HepG2 (cell line): ENCODE measurements around the gene MIF4GD. TPM values are rescaled to one million over a fixed set of nuclear protein-coding genes. Genes with fewer than 3 reads are reported as not detected.

Experiments
- ATF7 ChIP-seq, 2 experiments: fragments of 450-650 bp in 1 of 2; sonication (generic) in 1 of 2; formaldehyde crosslinking in 1 of 2; IDR thresholded peaks; 2 replicates each; pipeline versions ENCODE4 v1.4.0 to v1.6.1; 2016 to 2020; ENCODE audit warnings: antibody characterized with exemption in 1 of 2, mild to moderate bottlenecking in 1 of 2, missing genetic modification reagents in 1 of 2
- HDAC2 ChIP-seq: sonication (generic); formaldehyde crosslinking; IDR thresholded peaks from 2 replicates; pipeline ENCODE4 v1.4.0; 2020; ENCODE audit warnings: missing genetic modification reagents
- MATR3 ChIP-seq: sonication (generic); formaldehyde crosslinking; IDR thresholded peaks from 2 replicates; pipeline ENCODE4 v1.4.0; 2020; ENCODE audit warnings: missing genetic modification reagents
- SOX13 ChIP-seq, 3 experiments: fragments of 450-650 bp in 1 of 3; sonication (generic) in 1 of 3; formaldehyde crosslinking in 1 of 3; IDR thresholded peaks in 2 of 3; conservative IDR thresholded peaks in 1 of 3; 2 replicates each; pipeline versions ENCODE4 v1.5.0 to v1.6.1; 2016 to 2020; ENCODE audit warnings: antibody characterized with exemption in 1 of 3, mild to moderate bottlenecking in 1 of 3, missing compliant biosample characterization in 1 of 3, missing genetic modification reagents in 1 of 3, moderate library complexity in 1 of 3
- ZNF292 ChIP-seq: sonication (generic); formaldehyde crosslinking; IDR thresholded peaks from 2 replicates; pipeline ENCODE4 v1.8.1; 2022; ENCODE audit warnings: mild to moderate bottlenecking, low read depth, missing genetic modification reagents, borderline replicate concordance
- ZNF317 ChIP-seq: sonication (generic); formaldehyde crosslinking; IDR thresholded peaks from 2 replicates; pipeline ENCODE4 v1.5.0; 2020; ENCODE audit warnings: mild to moderate bottlenecking, missing genetic modification reagents
- ZNF605 ChIP-seq: sonication (generic); formaldehyde crosslinking; IDR thresholded peaks from 2 replicates; pipeline ENCODE4 v1.8.0; 2022; ENCODE audit warnings: mild to moderate bottlenecking, missing genetic modification reagents
- ZNF619 ChIP-seq: sonication (generic); formaldehyde crosslinking; IDR thresholded peaks from 2 replicates; pipeline ENCODE4 v1.4.0; 2020; ENCODE audit warnings: mild to moderate bottlenecking, missing genetic modification reagents
- ZSCAN30 ChIP-seq: sonication (generic); formaldehyde crosslinking; IDR thresholded peaks from 2 replicates; pipeline ENCODE4 v1.5.0; 2020; ENCODE audit warnings: mild to moderate bottlenecking, missing genetic modification reagents
- polyA plus RNA-seq, 8 experiments: library from polyadenylated mRNA; depleted of rRNA in 3 of 8; stranded (reverse) in 7 of 8; unstranded in 1 of 8; fragments of >200 nt; fragmentation: Illumina TruSeq in 4 of 8; extraction: Trizol in 4 of 8; gene quantifications; 2 replicates each; pipeline versions ENCODE4 v1.2.1 to v1.2.3, GENCODE V29; 2011 to 2016; ENCODE audit warnings: low read depth in 4 of 8, missing spikeins in 1 of 8, mixed read lengths in 1 of 8; ENCODE audit not compliant: insufficient read depth in 1 of 8
- total RNA-seq, 5 experiments: library from RNA; depleted of rRNA; stranded (reverse); fragments of >200 nt; fragmentation: Illumina TruSeq; extraction: Trizol; gene quantifications; 2 replicates each; pipeline ENCODE4 v1.2.3, GENCODE V29; 2016; ENCODE audit warnings: low read depth in 1 of 5
- TF ChIP-seq, protein P1 (sequence below): sonication (generic); formaldehyde crosslinking; IDR thresholded peaks from 2 replicates; pipeline ENCODE4 v1.4.0; 2020; ENCODE audit warnings: low read depth, mild to moderate bottlenecking, missing genetic modification reagents
- TF ChIP-seq, protein P2 (sequence below): sonication (generic); formaldehyde crosslinking; IDR thresholded peaks from 2 replicates; pipeline ENCODE4 v1.4.0; 2020; ENCODE audit warnings: missing genetic modification reagents
- TF ChIP-seq, protein P3 (sequence below), 2 experiments: fragments of 450-650 bp in 1 of 2; sonication (generic) in 1 of 2; formaldehyde crosslinking in 1 of 2; IDR thresholded peaks; 2 replicates each; pipeline versions ENCODE4 v1.6.1 to v1.8.0; 2016 to 2022; ENCODE audit warnings: antibody characterized with exemption in 1 of 2, mild to moderate bottlenecking in 1 of 2, missing genetic modification reagents in 1 of 2
- TF ChIP-seq, protein P4 (sequence below): IDR thresholded peaks from 2 replicates; pipeline ENCODE4 v1.6.1; 2018; ENCODE audit warnings: missing genetic modification reagents, mild to moderate bottlenecking, missing compliant biosample characterization

MIF4GD gene
- total and polyA plus RNA-seq, 2 of the 13 experiments (the other 11 are each of a cell fraction or from before 2014, with no cell fraction given): 14.0 to 28.0 TPM

DNA sequence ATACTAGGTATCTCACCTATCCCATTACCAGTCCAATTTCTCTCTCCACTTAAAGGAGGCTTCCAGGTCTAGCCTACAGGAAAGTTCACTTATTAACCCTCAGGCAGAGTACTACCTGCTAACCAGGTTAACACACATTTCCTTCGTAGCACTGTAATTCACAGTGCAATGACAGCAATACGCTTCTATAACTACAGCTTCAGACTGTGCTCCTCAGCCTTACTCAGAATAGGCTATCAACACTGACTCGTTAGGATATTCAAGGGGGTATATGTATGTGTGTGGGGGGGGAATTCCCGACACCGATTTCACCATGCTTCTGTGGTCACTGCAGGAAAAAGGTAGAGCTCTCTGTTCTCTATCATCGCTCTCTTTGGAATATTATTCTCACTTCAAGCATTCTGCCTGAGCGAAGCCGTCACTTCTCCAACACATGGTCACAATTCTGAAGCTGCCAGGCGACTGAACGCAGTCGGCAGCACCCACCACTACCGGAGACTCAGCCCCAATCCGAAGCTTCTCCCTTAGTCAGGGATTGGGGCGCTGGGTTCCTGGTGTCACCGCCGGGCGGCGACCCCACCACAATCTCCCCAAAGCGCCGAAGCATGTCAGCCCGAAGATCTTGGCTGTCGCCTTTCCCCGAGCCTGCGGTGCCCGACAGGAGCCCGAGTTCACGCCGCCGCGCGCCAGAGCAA is 10.2 kb downstream of the MIF4GD start (continued):
- TF ChIP-seq, protein P1, sequence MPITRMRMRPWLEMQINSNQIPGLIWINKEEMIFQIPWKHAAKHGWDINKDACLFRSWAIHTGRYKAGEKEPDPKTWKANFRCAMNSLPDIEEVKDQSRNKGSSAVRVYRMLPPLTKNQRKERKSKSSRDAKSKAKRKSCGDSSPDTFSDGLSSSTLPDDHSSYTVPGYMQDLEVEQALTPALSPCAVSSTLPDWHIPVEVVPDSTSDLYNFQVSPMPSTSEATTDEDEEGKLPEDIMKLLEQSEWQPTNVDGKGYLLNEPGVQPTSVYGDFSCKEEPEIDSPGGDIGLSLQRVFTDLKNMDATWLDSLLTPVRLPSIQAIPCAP: no peak
- TF ChIP-seq SOX13 (IDR thresholded peaks at IDR 0.05) (no peak), SOX13 (CRISPR knock-in tag; conservative IDR thresholded peaks at IDR 0.05 in 1 of 2, IDR thresholded peaks at IDR 0.05 in 1 of 2) (no peak), ZNF317 (CRISPR knock-in tag) (0 out of 2 replicates have a peak, but pooled peaks have one; percentile 15), MATR3 (no peak), HDAC2 (no peak), ZNF292 (CRISPR knock-in tag) (0 out of 2 replicates have a peak, but pooled peaks have one; percentile 6), ATF7 (IDR thresholded peaks at IDR 0.05) (no peak), ATF7 (CRISPR knock-in tag; IDR thresholded peaks at IDR 0.05) (no peak), ZSCAN30 (CRISPR knock-in tag) (no peak), ZNF605 (no peak), ZNF619 (CRISPR knock-in tag) (no peak; the same call in 1 of the 2 replicates)
- TF ChIP-seq, protein P2, sequence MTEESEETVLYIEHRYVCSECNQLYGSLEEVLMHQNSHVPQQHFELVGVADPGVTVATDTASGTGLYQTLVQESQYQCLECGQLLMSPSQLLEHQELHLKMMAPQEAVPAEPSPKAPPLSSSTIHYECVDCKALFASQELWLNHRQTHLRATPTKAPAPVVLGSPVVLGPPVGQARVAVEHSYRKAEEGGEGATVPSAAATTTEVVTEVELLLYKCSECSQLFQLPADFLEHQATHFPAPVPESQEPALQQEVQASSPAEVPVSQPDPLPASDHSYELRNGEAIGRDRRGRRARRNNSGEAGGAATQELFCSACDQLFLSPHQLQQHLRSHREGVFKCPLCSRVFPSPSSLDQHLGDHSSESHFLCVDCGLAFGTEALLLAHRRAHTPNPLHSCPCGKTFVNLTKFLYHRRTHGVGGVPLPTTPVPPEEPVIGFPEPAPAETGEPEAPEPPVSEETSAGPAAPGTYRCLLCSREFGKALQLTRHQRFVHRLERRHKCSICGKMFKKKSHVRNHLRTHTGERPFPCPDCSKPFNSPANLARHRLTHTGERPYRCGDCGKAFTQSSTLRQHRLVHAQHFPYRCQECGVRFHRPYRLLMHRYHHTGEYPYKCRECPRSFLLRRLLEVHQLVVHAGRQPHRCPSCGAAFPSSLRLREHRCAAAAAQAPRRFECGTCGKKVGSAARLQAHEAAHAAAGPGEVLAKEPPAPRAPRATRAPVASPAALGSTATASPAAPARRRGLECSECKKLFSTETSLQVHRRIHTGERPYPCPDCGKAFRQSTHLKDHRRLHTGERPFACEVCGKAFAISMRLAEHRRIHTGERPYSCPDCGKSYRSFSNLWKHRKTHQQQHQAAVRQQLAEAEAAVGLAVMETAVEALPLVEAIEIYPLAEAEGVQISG (CRISPR knock-in tag): no peak
- TF ChIP-seq, protein P3, sequence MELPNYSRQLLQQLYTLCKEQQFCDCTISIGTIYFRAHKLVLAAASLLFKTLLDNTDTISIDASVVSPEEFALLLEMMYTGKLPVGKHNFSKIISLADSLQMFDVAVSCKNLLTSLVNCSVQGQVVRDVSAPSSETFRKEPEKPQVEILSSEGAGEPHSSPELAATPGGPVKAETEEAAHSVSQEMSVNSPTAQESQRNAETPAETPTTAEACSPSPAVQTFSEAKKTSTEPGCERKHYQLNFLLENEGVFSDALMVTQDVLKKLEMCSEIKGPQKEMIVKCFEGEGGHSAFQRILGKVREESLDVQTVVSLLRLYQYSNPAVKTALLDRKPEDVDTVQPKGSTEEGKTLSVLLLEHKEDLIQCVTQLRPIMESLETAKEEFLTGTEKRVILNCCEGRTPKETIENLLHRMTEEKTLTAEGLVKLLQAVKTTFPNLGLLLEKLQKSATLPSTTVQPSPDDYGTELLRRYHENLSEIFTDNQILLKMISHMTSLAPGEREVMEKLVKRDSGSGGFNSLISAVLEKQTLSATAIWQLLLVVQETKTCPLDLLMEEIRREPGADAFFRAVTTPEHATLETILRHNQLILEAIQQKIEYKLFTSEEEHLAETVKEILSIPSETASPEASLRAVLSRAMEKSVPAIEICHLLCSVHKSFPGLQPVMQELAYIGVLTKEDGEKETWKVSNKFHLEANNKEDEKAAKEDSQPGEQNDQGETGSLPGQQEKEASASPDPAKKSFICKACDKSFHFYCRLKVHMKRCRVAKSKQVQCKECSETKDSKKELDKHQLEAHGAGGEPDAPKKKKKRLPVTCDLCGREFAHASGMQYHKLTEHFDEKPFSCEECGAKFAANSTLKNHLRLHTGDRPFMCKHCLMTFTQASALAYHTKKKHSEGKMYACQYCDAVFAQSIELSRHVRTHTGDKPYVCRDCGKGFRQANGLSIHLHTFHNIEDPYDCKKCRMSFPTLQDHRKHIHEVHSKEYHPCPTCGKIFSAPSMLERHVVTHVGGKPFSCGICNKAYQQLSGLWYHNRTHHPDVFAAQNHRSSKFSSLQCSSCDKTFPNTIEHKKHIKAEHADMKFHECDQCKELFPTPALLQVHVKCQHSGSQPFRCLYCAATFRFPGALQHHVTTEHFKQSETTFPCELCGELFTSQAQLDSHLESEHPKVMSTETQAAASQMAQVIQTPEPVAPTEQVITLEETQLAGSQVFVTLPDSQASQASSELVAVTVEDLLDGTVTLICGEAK (IDR thresholded peaks at IDR 0.05): no peak
- TF ChIP-seq, protein P3 (CRISPR knock-in tag; IDR thresholded peaks at IDR 0.05): no peak
- TF ChIP-seq, protein P4, sequence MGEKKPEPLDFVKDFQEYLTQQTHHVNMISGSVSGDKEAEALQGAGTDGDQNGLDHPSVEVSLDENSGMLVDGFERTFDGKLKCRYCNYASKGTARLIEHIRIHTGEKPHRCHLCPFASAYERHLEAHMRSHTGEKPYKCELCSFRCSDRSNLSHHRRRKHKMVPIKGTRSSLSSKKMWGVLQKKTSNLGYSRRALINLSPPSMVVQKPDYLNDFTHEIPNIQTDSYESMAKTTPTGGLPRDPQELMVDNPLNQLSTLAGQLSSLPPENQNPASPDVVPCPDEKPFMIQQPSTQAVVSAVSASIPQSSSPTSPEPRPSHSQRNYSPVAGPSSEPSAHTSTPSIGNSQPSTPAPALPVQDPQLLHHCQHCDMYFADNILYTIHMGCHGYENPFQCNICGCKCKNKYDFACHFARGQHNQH: no peak
